Bronchial epithelial cell (primary cell): Measurements from ENCODE around the gene RNF152. TPM values are rescaled to one million over a fixed set of nuclear protein-coding genes. Genes with fewer than 3 reads are reported as not detected.
"Not testable (repeated sequence)": the region's sequence is repeated elsewhere in the genome, so short reads cannot be mapped to it uniquely, and the experiment has no call there.

Source experiments
- DNase-seq: peaks from one replicate; pipeline ENCODE4 v3.0.0-alpha.2; 2010; ENCODE audit warnings: low read depth
- FAIRE-seq: peaks from 2 replicates; lab custom pipeline; 2011; peaks lifted over from hg19 to GRCh38; lab: Jason Lieb, UNC
- H3K27me3 ChIP-seq: 2 replicates; pipeline ENCODE4 v1.5.1; 2011; ENCODE audit warnings: low read length; ENCODE audit not compliant: control insufficient read depth, insufficient read depth
- H3K36me3 ChIP-seq: 2 replicates; pipeline ENCODE4 v1.5.1; 2011; ENCODE audit warnings: low read length; ENCODE audit not compliant: control insufficient read depth, insufficient read depth
- H3K4me3 ChIP-seq: 2 replicates; pipeline ENCODE4 v1.5.1; 2011; ENCODE audit warnings: mild to moderate bottlenecking, low read depth, low read length, control low read depth
- CTCF ChIP-seq: IDR thresholded peaks from 2 replicates; pipeline ENCODE4 v1.5.1; 2011; ENCODE audit warnings: mild to moderate bottlenecking, moderate library complexity, low read length, control low read depth, inconsistent platforms; ENCODE audit not compliant: insufficient read depth, severe bottlenecking
- total RNA-seq: library from RNA; depleted of rRNA; stranded (reverse); fragments of >200 nt; gene quantifications from 2 replicates; pipeline ENCODE4 v1.2.1, GENCODE V29; 2014

The RNF152 gene
- total RNA-seq, 1 donor from 2014 or later, result 31.9 TPM

- no peaks in the 10 kb centered on the region for H3K36me3 ChIP-seq
- no peak for TF ChIP-seq CTCF
- no peak overlapping the region for H3K4me3 ChIP-seq
- FAIRE-seq (no peak), DNase-seq (no peak)
- peaks cover 2% of the 10 kb centered on the region for H3K27me3 ChIP-seq
These were observed 107.2 kb downstream of the RNF152 start for GRCh38 chr18:61785588-61785987.

GRCh38 chr18:61784834-61785233 is 108.0 kb downstream of the RNF152 start:
- no peak for TF ChIP-seq CTCF
- DNase-seq (no peak), FAIRE-seq (no peak)
- H3K27me3 ChIP-seq, result peaks cover 2% of the 10 kb centered on the region
- no peaks in the 10 kb centered on the region for H3K36me3 ChIP-seq
- H3K4me3 ChIP-seq, result no peak overlapping the region

GRCh38 chr18:61782545-61782944 is 110.3 kb downstream of the RNF152 start:
- Histone ChIP-seq H3K27me3 (peaks cover 2% of the 10 kb centered on the region), H3K36me3 (no peaks in the 10 kb centered on the region), H3K4me3 (no peak overlapping the region)
- DNase-seq (no peak), FAIRE-seq (no peak)
- TF ChIP-seq CTCF, result no peak

- DNase-seq, H3K4me3 ChIP-seq, H3K27me3 ChIP-seq, H3K36me3 ChIP-seq, FAIRE-seq: not testable (repeated sequence)
These were observed 116.6 kb downstream of the RNF152 start for GRCh38 chr18:61776201-61776600.

GRCh38 chr18:61774846-61775245 is 118.0 kb downstream of the RNF152 start:
- no peaks in the 10 kb centered on the region for H3K27me3 ChIP-seq
- no peak for FAIRE-seq
- TF ChIP-seq CTCF, result no peak
- no peaks in the 10 kb centered on the region for H3K36me3 ChIP-seq
- no peak for DNase-seq
- no peak overlapping the region for H3K4me3 ChIP-seq

- Histone ChIP-seq H3K4me3 (no peak overlapping the region), H3K27me3 (no peaks in the 10 kb centered on the region), H3K36me3 (no peaks in the 10 kb centered on the region)
- no peak for TF ChIP-seq CTCF
- FAIRE-seq (no peak), DNase-seq (no peak)
These were observed 120.4 kb downstream of the RNF152 start for GRCh38 chr18:61772293-61772848.
